ENCODE results near the gene PDE8B. TPM values are rescaled to one million over a fixed set of nuclear protein-coding genes. Genes with fewer than 3 reads are reported as not detected.

Gene PDE8B
- total RNA-seq, 1 donor from 2014 or later: 1.1 TPM

DNA sequence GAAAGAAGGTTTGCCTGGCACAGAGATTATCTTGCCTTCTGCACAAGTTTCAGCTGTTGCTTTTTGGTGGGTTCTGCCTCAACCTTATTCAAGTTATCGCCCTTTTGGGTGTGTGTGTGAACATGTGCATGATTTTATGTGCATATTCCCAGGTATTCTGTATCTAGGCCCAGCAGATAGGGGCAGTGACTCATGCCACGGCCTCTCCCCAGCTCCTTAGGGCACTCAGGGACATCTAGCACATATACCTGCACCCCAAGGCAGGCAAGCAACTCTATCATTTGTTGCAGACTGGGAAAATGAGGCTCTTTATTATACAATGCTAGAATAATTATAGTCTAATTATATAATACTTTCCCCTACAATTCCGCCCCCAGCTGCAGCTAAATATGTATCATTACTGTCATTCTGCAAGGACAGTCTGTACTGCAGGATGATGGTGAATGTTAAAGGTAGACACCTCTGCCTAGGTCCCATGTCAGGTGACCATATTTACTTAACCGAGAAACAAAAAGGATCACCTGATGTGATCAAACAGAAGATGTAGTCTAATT, 128.9 kb downstream of the PDE8B start:
- H3K4me1 Mint-ChIP-seq (ENCODE audit: low read depth): peaks cover 5% of the 10 kb centered on the region
- no peaks in the 10 kb centered on the region for H3K27me3 Mint-ChIP-seq (ENCODE audit: low read depth)
- H3K27ac Mint-ChIP-seq (ENCODE audit: unreplicated experiment): no peak overlapping the region
- H3K9me3 Mint-ChIP-seq (ENCODE audit: low read depth): no peaks in the 10 kb centered on the region
- TF ChIP-seq, protein P1, sequence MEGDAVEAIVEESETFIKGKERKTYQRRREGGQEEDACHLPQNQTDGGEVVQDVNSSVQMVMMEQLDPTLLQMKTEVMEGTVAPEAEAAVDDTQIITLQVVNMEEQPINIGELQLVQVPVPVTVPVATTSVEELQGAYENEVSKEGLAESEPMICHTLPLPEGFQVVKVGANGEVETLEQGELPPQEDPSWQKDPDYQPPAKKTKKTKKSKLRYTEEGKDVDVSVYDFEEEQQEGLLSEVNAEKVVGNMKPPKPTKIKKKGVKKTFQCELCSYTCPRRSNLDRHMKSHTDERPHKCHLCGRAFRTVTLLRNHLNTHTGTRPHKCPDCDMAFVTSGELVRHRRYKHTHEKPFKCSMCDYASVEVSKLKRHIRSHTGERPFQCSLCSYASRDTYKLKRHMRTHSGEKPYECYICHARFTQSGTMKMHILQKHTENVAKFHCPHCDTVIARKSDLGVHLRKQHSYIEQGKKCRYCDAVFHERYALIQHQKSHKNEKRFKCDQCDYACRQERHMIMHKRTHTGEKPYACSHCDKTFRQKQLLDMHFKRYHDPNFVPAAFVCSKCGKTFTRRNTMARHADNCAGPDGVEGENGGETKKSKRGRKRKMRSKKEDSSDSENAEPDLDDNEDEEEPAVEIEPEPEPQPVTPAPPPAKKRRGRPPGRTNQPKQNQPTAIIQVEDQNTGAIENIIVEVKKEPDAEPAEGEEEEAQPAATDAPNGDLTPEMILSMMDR (IDR thresholded peaks at IDR 0.05): no peak
- no peak for DNase-seq (ENCODE audit: low spot score)
- no peak overlapping the region for H3K4me3 Mint-ChIP-seq (ENCODE audit: unreplicated experiment)
- H3K36me3 Mint-ChIP-seq (ENCODE audit: low read depth): no peaks in the 10 kb centered on the region

DNA sequence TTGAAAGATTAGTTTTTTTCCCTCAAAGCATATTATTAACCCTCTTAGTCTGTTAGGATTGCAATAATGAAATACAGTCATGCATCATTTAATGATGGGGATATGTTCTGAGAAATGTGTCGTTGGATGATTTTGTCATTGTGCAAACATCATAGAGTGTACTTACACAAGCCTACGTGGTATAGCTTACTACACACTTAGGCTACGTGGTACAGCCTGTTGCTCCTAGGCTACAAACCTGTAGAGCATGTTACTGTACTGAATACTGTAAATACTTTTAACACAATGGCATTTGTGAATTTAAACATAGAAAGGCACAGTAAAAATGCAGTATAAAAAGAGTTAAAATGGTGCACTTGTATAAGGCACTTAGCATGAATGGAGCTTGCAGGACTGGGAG, 132.7 kb downstream of the PDE8B start:
- H3K36me3 Mint-ChIP-seq (ENCODE audit: low read depth): no peaks in the 10 kb centered on the region
- H3K4me1 Mint-ChIP-seq (ENCODE audit: low read depth): no peaks in the 10 kb centered on the region
- TF ChIP-seq, protein P1 (IDR thresholded peaks at IDR 0.05): no peak

DNA sequence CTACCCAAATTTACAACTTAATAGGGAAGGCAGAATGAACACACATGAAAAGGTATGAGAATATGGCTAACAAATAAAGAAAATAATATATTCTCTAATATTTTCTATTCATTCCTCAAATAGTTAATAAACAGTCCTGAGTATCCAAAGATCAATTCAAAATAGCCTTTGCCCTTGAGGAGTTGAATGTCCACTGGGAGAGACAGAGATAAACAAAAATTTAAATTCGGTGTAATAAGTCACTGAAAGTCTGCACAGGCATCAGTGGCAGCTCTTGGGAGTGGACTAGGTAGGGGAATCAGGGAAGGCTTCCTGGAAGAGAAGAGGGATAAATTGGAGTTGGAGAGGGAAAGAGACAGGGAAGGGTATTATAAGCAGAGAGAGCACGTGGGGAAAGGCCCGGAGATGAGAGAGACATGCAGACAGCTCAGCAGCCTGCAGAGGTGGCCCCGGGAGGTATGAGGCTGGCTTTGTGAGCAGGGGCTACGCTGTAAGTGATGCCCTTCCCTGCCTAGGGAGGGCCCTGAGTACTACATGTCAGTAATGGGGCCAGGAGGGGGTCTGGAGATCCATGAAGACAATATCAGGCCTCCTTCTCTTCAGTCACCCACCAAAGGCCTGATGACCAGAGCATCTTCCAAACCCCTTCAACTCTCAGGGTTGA, 137.1 kb downstream of the PDE8B start:
- Mint-ChIP-seq H3K9me3 (ENCODE audit: low read depth) (no peaks in the 10 kb centered on the region), H3K27ac (ENCODE audit: unreplicated experiment) (no peak overlapping the region), H3K27me3 (ENCODE audit: low read depth) (peaks cover 20% of the 10 kb centered on the region), H3K4me1 (ENCODE audit: low read depth) (no peaks in the 10 kb centered on the region), H3K4me3 (ENCODE audit: unreplicated experiment) (no peak overlapping the region), H3K36me3 (ENCODE audit: low read depth) (no peaks in the 10 kb centered on the region)
- TF ChIP-seq, protein P1 (IDR thresholded peaks at IDR 0.05): no peak
- no peak for DNase-seq (ENCODE audit: low spot score)

More for the DNA sequence above, 132.7 kb downstream of the PDE8B start:
- no peak for DNase-seq (ENCODE audit: low spot score)
- peaks cover 9% of the 10 kb centered on the region for H3K27me3 Mint-ChIP-seq (ENCODE audit: low read depth)
- no peak overlapping the region for H3K4me3 Mint-ChIP-seq (ENCODE audit: unreplicated experiment)
- H3K27ac Mint-ChIP-seq (ENCODE audit: unreplicated experiment): no peak overlapping the region
- no peaks in the 10 kb centered on the region for H3K9me3 Mint-ChIP-seq (ENCODE audit: low read depth)

DNA sequence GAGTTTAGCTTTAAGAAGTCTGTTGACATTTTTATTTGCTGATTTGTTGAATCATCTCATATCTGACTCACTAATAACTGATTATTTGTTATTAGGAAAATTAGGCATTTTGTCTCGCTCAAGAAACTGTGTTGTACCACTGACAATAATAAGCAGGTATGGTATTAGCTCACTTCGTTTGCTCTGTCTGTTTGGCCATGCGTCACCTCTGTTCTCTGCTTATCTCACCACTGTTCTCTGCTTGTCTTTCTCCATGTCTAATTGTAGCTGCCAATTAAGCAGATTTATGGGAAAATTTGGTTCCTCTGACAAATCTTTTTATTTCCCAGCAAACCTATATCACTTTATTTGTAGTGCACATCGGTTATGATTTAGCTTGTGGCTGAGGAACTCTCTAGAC, 142.8 kb downstream of the PDE8B start:
- peaks cover 10% of the 10 kb centered on the region for H3K27me3 Mint-ChIP-seq (ENCODE audit: low read depth)
- H3K4me3 Mint-ChIP-seq (ENCODE audit: unreplicated experiment): no peak overlapping the region
- TF ChIP-seq, protein P1 (IDR thresholded peaks at IDR 0.05): no peak
- H3K4me1 Mint-ChIP-seq (ENCODE audit: low read depth): peaks cover under 1% of the 10 kb centered on the region
- peaks cover 2% of the 10 kb centered on the region for H3K36me3 Mint-ChIP-seq (ENCODE audit: low read depth)
- no peak for DNase-seq (ENCODE audit: low spot score)
- H3K9me3 Mint-ChIP-seq (ENCODE audit: low read depth): no peaks in the 10 kb centered on the region
- no peak overlapping the region for H3K27ac Mint-ChIP-seq (ENCODE audit: unreplicated experiment)

DNA sequence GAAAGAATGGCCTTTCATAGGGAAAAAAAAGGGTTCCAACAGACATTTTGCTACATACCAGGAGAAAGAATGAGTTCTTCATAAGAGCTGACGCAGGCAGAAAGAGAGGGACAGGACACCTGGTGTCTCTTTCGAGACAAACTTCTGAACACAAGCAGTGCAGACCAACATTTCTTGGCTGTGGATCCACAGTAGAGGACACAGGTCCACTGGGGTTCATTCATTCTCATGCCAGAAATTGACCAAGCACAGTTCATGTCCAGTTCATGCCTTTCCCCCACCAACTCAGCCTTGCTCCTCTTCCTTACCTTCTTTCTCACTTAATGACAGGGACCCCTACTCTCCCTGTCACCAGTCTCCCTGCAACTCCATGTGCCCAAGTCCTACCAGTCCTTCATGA, 144.0 kb downstream of the PDE8B start:
- Mint-ChIP-seq H3K27ac (ENCODE audit: unreplicated experiment) (no peak overlapping the region), H3K27me3 (ENCODE audit: low read depth) (peaks cover 7% of the 10 kb centered on the region), H3K4me1 (ENCODE audit: low read depth) (peaks cover 11% of the 10 kb centered on the region), H3K36me3 (ENCODE audit: low read depth) (peaks cover 2% of the 10 kb centered on the region), H3K9me3 (ENCODE audit: low read depth) (no peaks in the 10 kb centered on the region), H3K4me3 (ENCODE audit: unreplicated experiment) (no peak overlapping the region)
- TF ChIP-seq, protein P1 (IDR thresholded peaks at IDR 0.05): no peak
- no peak for DNase-seq (ENCODE audit: low spot score)
